A172 (cell line): ENCODE measurements around the gene CENATAC. TPM values are rescaled to one million over a fixed set of nuclear protein-coding genes. Genes with fewer than 3 reads are reported as not detected.
"Not testable (repeated sequence)": the region's sequence is repeated elsewhere in the genome, so short reads cannot be mapped to it uniquely, and the experiment has no call there.

Experiments
- DNase-seq: peaks from one replicate; pipeline ENCODE4 v3.0.0-alpha.2; 2015; ENCODE audit warnings: low spot score
- total RNA-seq: library from RNA; depleted of rRNA; stranded (reverse); fragments of >200 nt; shearing (Covaris generic); gene quantifications from 2 replicates; pipeline ENCODE4 v1.2.3, GENCODE V29; 2014

CENATAC gene
- total RNA-seq, 1 experiment from 2014 or later = 45.6 TPM

DNA sequence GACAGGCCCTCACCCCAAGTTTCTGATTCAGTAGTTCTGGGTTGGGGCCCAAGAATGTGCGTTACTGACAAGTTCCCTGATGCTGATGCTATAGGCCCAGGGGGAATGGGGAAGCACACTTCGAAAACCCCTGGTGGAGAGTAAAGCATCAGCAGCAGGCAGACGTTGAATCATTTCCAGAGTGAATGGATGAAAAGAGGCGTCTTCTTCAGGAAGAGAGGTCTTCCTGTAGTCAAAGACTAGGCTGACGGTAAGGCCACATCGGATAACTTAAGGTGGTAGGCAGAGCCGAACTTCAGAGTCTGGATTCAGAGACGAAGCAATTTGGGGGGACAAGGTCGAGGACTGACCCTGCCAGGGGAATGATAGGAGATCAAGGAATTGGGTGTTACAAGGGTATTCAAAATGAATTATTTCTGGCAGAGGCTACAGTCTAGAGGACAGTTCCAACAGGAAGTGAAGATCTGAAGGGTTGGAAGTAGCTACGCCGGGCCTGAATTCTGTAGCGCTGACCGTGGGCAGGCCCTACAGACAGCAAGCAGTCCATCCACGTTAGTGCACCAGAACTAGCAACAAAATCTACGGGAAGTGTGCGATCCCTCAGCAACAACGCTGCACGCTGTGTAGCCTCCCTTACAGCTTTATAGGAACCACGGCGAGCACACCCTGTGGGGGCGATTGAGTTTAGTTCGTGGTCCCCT, 862 bp upstream of the CENATAC start:
- DNase-seq = no peak

DNA sequence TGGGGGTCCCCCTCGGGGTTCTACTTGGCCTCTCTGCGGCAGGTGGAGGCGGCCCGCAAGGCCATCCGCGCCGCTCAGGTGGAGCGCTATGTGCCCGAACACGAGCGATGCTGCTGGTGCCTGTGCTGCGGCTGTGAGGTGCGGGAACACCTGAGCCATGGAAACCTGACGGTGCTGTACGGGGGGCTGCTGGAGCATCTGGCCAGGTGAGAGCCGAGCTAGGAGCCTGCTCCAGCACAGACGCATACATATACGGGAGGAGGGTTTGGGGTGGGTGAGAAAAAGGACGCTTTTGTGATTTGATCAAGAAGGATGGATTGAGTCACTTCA, 415 bp downstream of the CENATAC start:
- no peak for DNase-seq

DNA sequence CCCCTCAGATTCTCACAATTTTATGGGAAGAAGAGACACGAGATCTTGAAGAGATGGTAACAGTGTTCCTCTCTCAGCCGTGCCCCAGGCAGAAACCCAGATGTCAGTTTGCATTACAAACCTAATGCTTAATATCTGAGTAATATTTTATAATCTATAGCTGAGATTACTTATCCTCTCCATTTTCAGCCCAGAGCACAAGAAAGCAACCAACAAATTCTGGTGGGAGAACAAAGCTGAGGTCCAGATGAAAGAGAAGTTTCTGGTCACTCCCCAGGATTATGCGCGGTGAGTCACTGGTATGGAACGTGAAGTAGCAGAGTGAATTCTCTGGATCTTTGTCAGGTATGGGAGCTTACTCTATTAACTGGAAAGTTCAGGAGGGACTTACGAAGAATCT, 884 bp downstream of the CENATAC start:
- peak; percentile 87 for DNase-seq

DNA sequence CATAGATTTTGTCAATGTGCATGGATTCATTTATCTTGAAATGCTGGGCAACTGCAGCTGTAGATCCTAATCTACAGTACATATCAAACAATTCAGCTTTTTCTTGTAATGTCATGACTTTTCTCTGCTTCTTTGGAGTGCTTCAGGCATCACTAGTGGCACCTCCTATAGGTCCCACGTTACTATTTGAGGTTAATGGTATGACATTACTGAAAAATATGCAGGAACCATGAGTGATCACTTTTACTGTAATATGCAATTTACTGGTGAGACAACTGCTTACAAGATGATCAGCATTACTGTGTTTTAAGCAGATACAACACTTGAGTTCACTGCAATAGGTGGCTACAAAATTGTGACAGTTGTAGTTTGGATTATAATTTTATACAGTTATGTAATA, 3.0 kb downstream of the CENATAC start:
- peak; percentile 36 for DNase-seq

DNA sequence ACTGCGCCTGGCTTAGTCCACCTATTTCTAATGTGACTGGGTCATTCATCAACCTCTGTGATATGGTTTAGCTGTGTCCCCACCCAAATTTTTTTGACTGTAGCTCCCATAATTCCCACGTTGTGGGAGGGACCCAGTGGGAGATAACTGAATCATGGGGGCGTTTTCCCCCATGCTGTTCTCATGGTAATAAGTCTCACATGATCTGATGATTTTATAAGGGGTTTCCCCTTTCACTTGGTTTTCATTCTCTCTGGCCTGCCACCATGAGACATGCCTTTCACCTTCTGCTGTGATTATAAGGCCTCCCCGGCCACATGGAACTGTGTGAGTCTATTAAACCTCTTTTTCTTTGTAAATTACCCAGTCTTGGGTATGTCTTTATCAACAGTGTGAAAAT, 8.7 kb downstream of the CENATAC start:
- DNase-seq = peak; percentile 37

DNA sequence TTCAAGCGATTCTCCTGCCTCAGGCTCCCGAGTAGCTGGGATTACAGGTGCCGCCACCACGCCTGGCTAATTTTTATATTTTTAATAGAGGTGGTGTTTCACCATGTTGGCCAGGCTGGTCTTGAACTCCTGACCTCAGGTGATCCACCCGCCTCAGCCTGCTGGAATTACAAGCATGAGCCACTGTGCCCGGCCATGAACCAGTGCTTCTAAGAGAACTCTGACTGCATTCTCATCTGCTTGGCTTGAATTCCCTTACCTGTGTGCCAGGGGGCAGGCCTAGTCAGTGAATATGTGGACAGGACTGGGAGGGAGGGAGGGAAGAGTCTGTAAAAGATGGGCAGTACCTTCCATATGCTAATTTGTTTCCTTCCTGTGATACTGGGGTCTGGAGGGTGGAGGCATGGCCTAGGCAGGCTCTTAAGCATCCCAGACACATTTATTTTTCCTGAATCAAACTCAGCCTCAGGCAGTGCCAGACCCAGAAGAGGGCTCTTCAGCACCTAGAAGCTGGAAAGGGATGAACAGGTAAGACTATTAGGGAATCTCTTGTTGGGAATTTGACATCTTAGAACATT, 13.6 kb downstream of the CENATAC start:
- DNase-seq = no peak

DNA sequence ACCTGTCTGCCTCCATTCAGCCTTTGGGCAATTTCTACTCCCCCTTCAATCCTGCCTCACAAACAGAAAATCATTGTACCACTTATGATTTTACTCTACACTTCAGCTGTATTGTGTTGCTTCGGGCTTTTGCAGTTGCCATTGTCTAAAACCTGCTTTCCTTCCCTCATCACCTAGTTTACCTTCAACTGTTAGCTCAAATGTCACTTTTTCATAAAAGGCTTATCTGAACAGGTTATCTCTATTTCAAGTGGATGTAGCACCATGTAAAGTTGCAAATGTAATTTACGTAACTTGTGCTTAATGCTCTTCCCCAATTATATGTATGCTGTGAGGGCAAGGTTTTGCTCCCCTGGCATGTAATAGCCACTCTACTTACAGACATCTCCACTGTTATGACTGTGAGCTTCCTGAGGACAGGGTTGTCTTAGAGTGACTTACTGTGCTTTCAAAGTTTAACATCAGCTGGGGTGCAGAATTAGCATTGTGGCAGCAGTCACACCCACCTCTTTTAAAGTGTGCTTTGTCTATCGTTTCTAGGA, 14.8 kb downstream of the CENATAC start:
- DNase-seq = no peak

DNA sequence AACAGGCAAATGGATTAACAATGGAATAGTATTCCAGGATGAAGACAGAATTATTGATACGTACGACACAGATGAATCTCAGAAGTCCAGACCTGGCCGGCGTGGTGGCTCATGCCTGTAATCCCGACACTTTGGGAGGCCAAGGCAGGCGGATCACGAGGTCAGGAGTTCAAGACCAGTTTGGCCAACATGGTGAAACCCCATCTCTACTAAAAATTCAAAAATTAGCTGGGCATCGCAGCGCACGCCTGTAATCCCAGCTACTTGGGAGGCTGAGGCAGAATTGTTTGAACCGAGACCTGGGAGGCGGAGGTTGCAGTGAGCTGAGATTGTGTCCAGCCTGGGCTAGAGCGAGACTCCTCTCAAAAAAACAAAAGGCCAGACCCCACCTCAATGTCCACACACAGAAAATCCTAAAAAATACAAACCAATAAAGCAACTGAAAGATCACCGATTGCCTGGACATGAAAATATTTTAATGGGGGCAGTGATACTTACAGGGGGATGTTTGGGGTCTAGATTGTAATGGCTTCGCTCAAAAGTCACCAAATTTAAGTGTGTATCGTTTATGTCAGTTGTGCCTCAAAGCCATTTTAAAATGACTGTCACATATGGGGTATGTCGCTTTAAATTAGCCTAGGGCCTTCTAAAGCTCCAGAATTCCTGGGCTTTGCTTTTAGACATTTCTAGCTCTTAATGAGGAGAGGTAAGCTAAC, 16.4 kb downstream of the CENATAC start:
- DNase-seq = no peak

DNA sequence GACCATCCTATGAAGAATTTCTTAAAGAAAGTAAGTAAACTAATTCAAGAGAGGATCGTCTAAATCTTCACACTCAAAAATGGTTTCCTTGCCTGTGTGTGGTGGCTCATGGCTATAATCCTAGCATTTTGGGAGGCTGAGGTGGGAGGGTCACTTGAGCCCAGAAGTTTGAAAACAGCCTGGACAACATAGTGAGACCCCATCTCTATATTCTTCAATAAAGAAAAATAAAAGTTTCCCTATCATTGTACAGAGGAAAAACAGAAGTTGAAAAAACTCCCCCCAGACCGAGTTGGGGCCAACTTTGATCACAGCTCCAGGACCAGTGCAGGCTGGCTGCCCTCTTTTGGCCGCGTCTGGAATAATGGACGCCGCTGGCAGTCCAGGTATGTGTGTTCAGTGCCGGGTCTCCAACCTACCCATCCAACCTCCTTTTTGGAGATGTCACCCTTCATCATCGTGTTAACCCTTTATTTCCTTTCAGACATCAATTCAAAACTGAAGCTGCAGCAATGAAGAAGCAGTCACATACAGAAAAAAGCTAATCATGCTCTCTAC, 17.2 kb downstream of the CENATAC start:
- no peak for DNase-seq

DNA sequence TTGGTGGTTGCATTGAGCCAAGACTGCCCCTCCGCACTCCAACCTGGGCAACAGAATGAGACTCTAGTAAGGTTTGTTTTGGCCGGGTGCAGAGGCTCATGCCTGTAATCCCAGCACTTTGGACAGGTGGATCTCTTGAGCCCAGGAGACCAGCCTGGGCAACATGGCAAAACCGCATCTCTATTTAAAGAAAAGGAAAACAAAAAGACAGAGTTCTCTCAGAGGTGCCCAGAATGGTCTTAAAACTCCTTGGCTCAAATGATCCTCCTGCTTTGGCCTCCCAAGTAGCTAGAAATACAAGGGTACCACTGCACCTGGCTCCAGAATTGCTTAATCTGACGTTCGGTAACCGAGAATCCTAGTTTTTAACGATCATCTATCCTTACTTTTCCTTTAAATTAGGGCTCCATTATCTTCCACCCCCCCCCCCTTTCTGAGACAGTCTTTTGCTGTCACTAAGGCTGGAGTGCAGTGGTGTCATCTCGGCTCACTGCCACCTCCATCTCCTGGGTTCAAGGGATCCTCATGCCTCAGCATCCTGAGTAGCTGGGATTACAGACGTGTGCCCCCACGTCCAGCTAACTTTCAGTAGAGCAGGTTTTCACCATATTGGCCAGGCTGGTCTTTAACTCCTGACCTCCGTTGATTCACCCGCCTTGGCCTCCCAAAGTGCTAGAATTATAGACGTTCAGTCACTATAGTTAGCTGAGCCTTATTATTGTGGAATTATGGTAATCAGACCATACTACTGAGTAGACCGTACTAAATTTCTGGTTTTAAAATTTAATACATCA, 18.5 kb downstream of the CENATAC start:
- no peak for DNase-seq

DNA sequence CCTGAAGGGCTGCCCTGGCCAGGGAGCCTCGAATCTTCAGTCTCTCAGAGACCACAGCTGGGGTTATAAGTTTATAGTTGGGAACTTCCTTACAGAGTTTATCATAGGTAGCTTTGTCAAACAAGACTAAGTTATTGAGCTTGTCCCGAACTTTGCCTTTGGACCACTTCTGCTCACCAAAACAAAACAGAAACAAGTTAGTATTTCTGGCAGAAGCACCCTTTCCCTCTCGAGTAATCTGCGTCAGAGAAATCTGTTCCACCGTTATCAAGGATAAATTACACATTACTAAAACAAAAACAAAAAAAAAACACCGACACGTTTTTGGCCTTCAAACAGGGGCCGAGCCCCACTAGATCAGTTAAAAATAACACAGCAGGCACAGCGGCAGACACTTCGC, 19.4 kb downstream of the CENATAC start:
- not testable (repeated sequence) for DNase-seq

DNA sequence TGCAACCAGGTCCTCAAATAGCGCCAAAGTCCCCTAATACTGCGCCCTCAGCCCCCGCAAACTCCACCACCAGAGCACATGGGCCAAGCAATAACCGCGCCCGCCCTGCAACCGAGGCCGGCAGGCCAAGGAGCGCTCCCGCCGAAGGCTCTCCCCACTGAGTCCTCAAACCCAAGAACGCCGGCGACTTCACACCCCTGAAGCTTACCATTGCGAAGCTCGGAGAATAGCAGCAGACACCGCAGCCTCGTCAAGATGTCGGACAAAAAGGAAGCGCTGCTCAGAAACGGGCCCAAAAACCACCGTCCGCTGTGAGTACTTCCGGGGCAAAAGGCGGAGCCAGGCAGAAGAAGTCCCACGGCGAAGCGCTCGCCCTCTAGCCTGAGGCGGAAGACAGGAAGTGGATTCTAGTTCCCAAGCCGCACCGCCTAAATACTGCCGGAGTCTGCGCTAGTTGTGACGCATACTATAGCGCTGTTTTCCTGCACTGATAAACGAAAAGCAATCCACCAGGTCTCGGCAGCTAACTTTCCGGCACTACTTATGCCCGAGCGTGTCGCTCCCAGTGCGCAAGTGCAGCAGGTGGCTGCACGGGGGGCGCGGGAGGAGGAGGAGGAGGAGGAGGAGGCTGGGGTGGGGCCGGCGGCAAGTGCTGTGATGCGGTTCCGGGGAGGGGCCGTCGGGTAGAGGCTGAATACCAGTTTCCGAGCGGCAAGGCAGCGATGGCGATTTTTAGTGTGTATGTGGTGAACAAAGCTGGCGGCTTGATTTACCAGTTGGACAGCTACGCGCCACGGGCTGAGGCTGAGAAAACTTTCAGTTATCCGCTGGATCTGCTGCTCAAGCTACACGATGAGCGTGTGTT, 20.4 kb downstream of the CENATAC start, which contains the start of the genes RPS25 and TRAPPC4:
TSS of gene RPS25 (minus strand) at position 270 of the 865 bp plus-strand sequence. CDS start at position 211, 59 bp downstream.
TSS of gene TRAPPC4 (plus strand) at position 693 of the 865 bp plus-strand sequence. CDS start at position 723, 30 bp downstream.
- DNase-seq = peak; percentile 90

DNA sequence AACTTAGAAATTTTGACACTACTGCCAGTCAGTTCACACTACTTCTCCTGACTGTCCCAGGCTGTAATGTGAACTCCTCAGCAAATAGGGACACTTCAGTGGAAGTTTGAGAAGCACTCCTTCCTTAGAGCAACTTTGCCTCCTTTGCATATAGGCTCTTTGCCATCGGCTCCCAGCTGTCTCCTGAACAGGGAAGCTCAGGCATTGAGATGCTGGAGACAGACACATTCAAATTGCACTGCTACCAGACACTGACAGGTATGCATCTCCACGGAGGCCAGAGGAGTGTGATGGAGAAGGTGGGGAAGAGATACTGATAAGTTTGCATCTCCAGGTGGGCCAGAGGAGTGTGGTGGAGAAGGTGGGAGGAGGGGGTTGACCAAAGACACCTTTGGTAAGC, 22.1 kb downstream of the CENATAC start:
- DNase-seq = no peak

DNA sequence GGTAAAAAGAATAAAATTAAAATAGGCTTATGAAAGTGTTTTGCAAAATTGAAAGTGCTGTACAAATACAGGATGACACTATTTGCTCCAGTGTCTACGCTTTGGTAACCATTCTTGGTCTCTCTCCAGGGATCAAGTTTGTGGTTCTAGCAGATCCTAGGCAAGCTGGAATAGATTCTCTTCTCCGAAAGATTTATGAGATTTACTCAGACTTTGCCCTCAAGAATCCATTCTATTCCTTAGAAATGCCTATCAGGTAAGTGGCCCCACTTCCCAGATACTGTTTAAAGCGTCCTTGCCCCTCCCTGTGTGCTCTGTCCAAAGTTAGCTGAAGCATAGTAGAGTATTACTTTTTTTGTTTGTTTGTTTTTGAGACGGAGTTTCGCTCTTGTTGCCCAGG, 23.7 kb downstream of the CENATAC start:
- no peak for DNase-seq

DNA sequence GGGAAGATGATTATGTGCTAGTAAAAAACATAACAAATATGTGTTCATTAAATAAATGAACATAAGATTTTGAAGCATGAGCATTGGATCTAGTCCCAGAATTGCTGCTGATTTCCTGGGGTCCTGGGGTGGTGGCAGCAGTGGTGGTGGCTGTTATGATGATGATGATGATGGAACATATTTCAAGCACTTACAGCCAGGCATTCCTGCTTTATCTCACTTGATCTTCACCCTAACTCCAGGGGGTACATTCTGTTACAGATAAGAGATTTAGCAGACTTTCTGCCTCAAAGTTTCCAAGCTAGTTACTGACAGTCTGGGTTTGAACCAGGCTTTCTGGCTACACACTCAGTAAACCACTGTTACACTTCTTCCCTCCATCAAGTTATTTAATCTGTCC, 25.8 kb downstream of the CENATAC start:
- peak; percentile 38 for DNase-seq

DNA sequence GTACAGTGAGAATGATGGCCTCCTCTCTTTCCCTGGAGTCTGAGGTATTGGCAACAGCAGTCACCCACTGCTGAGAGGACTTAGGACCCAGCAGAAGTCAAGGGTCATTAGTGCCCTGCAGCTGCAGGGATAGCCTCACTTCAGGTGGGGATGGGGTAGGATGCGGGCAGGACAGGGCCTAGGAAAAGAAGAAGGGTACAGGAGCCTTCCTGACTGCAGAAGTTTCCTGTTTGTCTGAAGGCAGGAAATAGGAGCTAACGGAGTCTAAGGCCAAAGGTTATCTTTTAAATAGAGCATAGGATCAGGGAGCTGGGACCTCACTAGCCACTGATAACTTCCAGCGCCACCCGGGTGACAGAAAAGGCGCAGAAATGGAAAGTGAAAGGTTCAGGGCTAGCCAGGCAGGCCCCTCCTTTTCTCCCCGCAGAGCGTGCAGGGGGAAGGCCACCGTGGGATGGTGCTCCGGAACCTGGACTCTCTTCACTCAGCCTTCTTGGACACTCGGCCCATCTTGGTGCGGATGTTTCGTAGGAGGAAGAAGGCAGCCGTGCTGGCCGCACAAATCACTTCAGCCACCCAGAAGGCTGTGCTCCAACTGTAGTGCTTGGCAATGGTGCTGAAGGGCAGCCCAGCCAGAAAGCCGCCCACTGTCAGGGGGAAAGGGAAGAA, 26.6 kb downstream of the CENATAC start:
- DNase-seq = no peak

DNA sequence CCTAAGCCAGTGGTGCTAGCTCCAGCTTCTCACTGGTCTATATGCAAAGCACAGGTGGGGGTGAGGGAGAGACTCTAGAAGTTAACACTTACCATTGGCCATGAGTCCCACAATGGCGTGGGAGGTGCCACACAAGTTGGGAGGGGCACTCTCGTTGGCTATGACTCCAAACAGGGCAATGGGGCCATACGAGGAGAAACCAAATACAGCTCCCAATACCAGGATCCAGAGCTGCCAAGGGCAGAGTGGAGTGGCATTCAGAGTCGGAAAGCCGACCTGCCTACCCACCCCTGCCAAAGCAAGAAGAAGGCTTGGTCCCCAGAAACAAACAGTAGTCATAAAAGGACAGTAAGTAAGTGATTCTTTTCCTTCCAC, 27.1 kb downstream of the CENATAC start:
- no peak for DNase-seq

DNA sequence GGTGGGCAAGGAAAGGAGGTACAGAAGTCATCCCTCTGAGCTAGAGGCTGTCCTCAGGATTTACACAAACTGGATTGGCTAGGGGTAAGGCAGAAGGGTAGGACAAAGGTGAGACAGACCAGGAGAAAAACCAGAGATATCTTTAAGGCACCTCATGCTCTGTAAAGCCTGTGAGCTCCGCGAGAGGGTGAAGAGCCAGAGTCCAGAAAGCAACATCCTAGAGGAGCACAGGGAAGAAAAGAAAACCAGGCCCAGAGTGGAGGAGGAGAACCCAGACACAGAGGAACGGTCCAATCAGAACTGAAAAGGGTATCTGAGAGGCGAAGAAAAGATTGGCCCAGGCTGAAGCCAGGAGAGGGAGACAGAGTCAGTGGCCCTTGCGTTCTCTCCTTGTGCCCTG, 27.6 kb downstream of the CENATAC start:
- no peak for DNase-seq

DNA sequence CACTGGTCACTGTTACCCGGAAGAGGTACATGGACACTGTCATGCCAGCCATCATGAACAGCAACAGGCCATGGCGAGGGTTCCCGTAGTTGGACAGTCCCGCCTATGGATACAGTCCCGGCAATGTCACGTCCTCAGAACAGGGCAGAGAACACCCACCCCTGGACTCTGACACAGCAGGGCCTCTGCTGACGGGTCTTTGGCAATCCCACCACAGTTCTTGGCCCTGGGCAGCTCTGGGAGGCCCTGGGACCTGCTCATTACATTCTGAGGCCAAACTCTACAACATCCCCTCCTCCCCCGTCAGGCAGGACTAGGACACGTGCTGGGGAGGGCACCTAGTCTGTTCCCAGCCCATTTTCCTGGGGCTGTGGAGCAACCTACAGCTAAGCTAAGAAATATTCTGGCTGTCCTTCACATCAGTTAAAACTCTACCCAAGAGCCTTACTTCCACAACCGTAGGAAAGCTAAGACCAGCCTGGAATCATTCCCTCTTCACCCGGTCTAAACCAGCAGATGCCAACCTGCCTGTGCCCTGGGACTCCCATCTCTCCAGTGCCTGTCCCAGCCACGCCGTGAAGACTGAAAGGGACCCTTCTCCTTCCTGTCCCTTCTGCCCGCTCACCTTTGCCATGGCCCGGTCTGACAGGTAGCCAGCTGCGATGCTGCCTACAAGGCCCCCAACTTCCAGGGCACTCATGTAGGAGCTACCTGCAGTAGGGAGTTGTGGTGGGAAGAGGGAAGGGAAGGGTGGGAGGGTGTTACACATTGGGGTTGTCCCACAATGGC, 28.2 kb downstream of the CENATAC start:
- no peak for DNase-seq
